Caco-2 (cell line): ENCODE data around the gene C3orf18. TPM values are rescaled to one million over a fixed set of nuclear protein-coding genes. Genes with fewer than 3 reads are reported as not detected.

ENCODE experiments used
- BruUV-seq: library from RNA; stranded (reverse); fragments of 400-500 nt; replicated peaks from 2 replicates; lab custom pipeline; 2021; lab: Mats Ljungman, UMichigan
- CTCF ChIA-PET: fragments of 300-600 bp; sonication (Branson Sonifier 250); formaldehyde crosslinking; loops from one replicate; lab custom pipeline; 2022; ENCODE audit warnings: antibody characterized with exemption; lab: Charles Lee
- POLR2A ChIA-PET: fragments of 300-600 bp; sonication (Branson Sonifier 250); formaldehyde crosslinking; loops from one replicate; lab custom pipeline; 2022; ENCODE audit warnings: antibody characterized with exemption; lab: Charles Lee
- DNase-seq, 2 experiments: peaks; one replicate each; pipeline versions ENCODE4 v3.0.0 to v3.0.0-alpha.2; 2020 to 2022
- H3K27me3 ChIP-seq: replicated peaks from 2 replicates; pipeline ENCODE4 v1.6.0; 2011; ENCODE audit warnings: low read length; ENCODE audit not compliant: control insufficient read depth, insufficient read depth
- H3K36me3 ChIP-seq: 2 replicates; pipeline ENCODE4 v1.5.1; 2011; ENCODE audit warnings: low read length; ENCODE audit not compliant: control insufficient read depth, insufficient read depth
- H3K4me1 ChIP-seq: fragments of 250-450 bp; sonication (Bioruptor Pico); 2 replicates; pipeline ENCODE4 v1.5.1; 2020; ENCODE audit warnings: mild to moderate bottlenecking
- H3K4me3 ChIP-seq: 2 replicates; pipeline ENCODE4 v1.5.1; 2011; ENCODE audit warnings: low read depth, mild to moderate bottlenecking, control low read depth, low read length
- H3K9me3 ChIP-seq: fragments of 250-450 bp; sonication (Bioruptor Pico); 2 replicates; pipeline ENCODE4 v1.5.1; 2020; ENCODE audit warnings: mild to moderate bottlenecking, moderate library complexity
- H3K27ac Mint-ChIP-seq: one replicate; pipeline ENCODE4 v1.8.0; 2022; ENCODE audit warnings: mixed read lengths; ENCODE audit not compliant: unreplicated experiment
- H3K27me3 Mint-ChIP-seq: one replicate; pipeline ENCODE4 v1.8.0; 2022; ENCODE audit warnings: mixed read lengths; ENCODE audit not compliant: insufficient read depth, unreplicated experiment
- H3K36me3 Mint-ChIP-seq: one replicate; pipeline ENCODE4 v1.8.0; 2022; ENCODE audit warnings: mild to moderate bottlenecking, mixed read lengths; ENCODE audit not compliant: insufficient read depth, unreplicated experiment
- H3K4me1 Mint-ChIP-seq: one replicate; pipeline ENCODE4 v1.8.0; 2022; ENCODE audit warnings: low read depth, mixed read lengths; ENCODE audit not compliant: unreplicated experiment
- H3K4me3 Mint-ChIP-seq: one replicate; pipeline ENCODE4 v1.8.0; 2022; ENCODE audit warnings: mild to moderate bottlenecking, moderate library complexity, mixed read lengths; ENCODE audit not compliant: unreplicated experiment
- H3K9me3 Mint-ChIP-seq: one replicate; pipeline ENCODE4 v1.8.0; 2022; ENCODE audit warnings: mixed read lengths; ENCODE audit not compliant: unreplicated experiment
- intact Hi-C: fragments of 100-400 bp; cut with micrococcal nuclease; formaldehyde crosslinking; loops from one replicate; pipeline ENCODE4 v1.10.0; 2022; ENCODE audit not compliant: unreplicated experiment
- total RNA-seq: library from RNA; stranded (reverse); gene quantifications from 2 replicates; pipeline ENCODE4 v1.2.3, GENCODE V29; 2022
- TF ChIP-seq, protein P1 (sequence below), 2 experiments: fragments of 200-600 bp in 1 of 2; IDR thresholded peaks; 1 replicate in 1 of 2; 2 replicates in 1 of 2; pipeline versions ENCODE4 v1.5.1 to v1.8.0; 2011 to 2022; ENCODE audit warnings: antibody characterized with exemption in 1 of 2, control low read depth in 1 of 2, inconsistent platforms in 1 of 2, low read depth in 1 of 2, low read length in 1 of 2, mild to moderate bottlenecking in 1 of 2, moderate library complexity in 1 of 2; ENCODE audit not compliant: insufficient read depth in 1 of 2, severe bottlenecking in 1 of 2, unreplicated experiment in 1 of 2

The C3orf18 gene
- total RNA-seq, 1 experiment from 2014 or later = 2.1 TPM

DNA sequence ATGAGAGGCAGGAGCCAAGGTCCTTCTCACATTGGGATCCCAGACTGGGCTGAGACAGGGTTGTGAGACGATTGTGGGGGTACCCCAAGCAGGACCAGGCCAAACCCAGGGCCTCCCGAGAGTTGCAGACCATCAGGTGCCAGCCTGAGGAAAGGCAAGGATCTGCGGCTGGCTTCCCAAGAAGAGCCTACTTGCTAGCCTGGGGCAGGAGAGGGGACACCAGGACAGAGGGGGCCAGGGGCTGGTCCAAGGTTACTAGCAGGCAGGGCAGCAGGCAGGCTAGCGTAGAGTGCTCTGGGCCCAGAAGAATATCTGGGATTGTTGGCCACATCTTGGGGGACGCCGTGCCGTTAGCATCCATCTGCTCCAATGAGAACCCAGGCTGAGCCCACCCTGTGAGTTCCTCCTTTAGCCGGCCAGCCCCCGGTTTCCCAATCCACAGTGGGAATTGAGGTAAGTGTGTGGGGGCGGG is 43.5 kb upstream of the C3orf18 start:
- BruUV-seq = TSS peak; percentile 48

DNA sequence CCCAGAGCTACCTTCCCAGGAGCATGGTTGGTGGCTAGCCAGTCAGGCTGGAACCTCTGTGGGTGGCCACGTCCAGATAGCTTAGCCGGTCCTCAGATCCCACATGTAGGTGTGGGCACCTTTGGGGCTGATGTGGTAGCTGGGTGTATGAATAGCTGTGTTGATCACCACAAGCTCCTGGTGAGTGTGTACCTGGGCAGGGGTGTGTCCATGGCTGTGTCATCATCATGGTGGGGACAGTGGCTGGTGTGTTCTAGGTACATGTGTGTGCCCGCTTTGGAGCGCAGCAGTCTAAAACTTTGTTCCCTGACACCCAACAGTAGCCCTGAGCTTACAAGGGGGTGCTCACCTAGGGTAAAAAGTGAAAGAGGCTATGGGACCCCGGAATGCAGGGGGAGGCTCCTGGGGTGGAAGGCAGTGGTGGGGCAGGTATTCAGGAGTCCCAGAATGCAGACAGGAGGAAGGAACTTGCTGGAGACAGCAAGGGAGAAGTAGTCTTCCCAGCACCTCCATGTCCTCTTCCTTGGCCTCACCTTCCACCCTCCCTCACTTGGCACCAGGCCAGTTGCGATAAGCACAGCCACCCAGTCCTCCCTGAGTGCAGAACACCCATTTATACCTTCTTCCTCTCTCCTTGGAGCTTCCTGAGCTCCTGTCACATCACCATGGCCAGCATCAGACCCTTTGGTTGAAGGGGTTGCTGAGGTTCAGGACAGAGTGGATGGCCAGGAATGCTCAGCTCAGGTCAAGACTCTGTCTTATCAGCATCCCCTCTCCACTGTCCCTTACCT is 42.8 kb upstream of the C3orf18 start:
- CTCF ChIA-PET = interaction anchor here (1.7 kb wide), 1 partner anchor 21 kb away, joined by 13 read pairs; no protein-coding TSS in a partner anchor
- POLR2A ChIA-PET = no interaction called here
- H3K9me3 ChIP-seq = no peaks in the 10 kb centered on the region
- Mint-ChIP-seq H3K36me3 (peaks cover 17% of the 10 kb centered on the region), H3K27me3 (peaks cover 4% of the 10 kb centered on the region), H3K4me3 (peak overlapping the region; percentile 83), H3K27ac (peak overlapping the region; percentile 81), H3K9me3 (no peaks in the 10 kb centered on the region), H3K4me1 (peaks cover 17% of the 10 kb centered on the region)
- H3K36me3 ChIP-seq = no peaks in the 10 kb centered on the region
- no peak for DNase-seq
- intact Hi-C loops = loop anchor here (5.0 kb wide), 1 partner anchor 258 kb away; the partner anchor contains the start of genes CYB561D2 and NPRL2
- no TSS peak for BruUV-seq
- TF ChIP-seq, protein P1, sequence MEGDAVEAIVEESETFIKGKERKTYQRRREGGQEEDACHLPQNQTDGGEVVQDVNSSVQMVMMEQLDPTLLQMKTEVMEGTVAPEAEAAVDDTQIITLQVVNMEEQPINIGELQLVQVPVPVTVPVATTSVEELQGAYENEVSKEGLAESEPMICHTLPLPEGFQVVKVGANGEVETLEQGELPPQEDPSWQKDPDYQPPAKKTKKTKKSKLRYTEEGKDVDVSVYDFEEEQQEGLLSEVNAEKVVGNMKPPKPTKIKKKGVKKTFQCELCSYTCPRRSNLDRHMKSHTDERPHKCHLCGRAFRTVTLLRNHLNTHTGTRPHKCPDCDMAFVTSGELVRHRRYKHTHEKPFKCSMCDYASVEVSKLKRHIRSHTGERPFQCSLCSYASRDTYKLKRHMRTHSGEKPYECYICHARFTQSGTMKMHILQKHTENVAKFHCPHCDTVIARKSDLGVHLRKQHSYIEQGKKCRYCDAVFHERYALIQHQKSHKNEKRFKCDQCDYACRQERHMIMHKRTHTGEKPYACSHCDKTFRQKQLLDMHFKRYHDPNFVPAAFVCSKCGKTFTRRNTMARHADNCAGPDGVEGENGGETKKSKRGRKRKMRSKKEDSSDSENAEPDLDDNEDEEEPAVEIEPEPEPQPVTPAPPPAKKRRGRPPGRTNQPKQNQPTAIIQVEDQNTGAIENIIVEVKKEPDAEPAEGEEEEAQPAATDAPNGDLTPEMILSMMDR (IDR thresholded peaks at IDR 0.05; ENCODE audit: insufficient read depth in 1 of 2, low read depth in 1 of 2, low read length in 1 of 2, severe bottlenecking in 1 of 2, unreplicated experiment in 1 of 2) = no peak
- H3K4me3 ChIP-seq = peak overlapping the region; percentile 74; the same call in 1 of the 2 replicates
- H3K4me1 ChIP-seq = peaks cover 11% of the 10 kb centered on the region
- no peaks in the 10 kb centered on the region for H3K27me3 ChIP-seq

More for the DNA sequence above, 43.5 kb upstream of the C3orf18 start:
- peak overlapping the region; percentile 81 for H3K27ac Mint-ChIP-seq
- H3K4me1 Mint-ChIP-seq = peaks cover 17% of the 10 kb centered on the region
- Histone ChIP-seq H3K4me3 (peak overlapping the region; percentile 74), H3K4me1 (peaks cover 11% of the 10 kb centered on the region), H3K27me3 (no peaks in the 10 kb centered on the region), H3K9me3 (no peaks in the 10 kb centered on the region), H3K36me3 (no peaks in the 10 kb centered on the region)
- H3K36me3 Mint-ChIP-seq = peaks cover 17% of the 10 kb centered on the region
- TF ChIP-seq, protein P1 (IDR thresholded peaks at IDR 0.05; ENCODE audit: insufficient read depth in 1 of 2, low read depth in 1 of 2, low read length in 1 of 2, severe bottlenecking in 1 of 2, unreplicated experiment in 1 of 2) = no peak
- DNase-seq = no peak
- H3K4me3 Mint-ChIP-seq = peak overlapping the region; percentile 83
- POLR2A ChIA-PET = interaction anchor here (1.3 to 1.6 kb wide), 2 partner anchors 9 to 42 kb away, joined by 14 to 21 read pairs; partner anchors contain the start of gene HEMK1
- CTCF ChIA-PET = interaction anchor here (0.6 to 2.1 kb wide), 6 partner anchors 9 to 258 kb away, joined by 3 to 27 read pairs (median 12); partner anchors contain the start of gene HEMK1
- no peaks in the 10 kb centered on the region for H3K9me3 Mint-ChIP-seq
- intact Hi-C loops = loop anchor here (5.0 kb wide), 1 partner anchor 259 kb away; the partner anchor contains the start of genes CYB561D2 and NPRL2
- peaks cover 4% of the 10 kb centered on the region for H3K27me3 Mint-ChIP-seq

GRCh38 chr3:50609763-50610085 is 42.2 kb upstream of the C3orf18 start:
- ChIA-PET POLR2A (no interaction called here), CTCF (no interaction called here)
- DNase-seq = no peak
- Histone ChIP-seq H3K36me3 (no peaks in the 10 kb centered on the region), H3K9me3 (no peaks in the 10 kb centered on the region), H3K27me3 (no peaks in the 10 kb centered on the region), H3K4me3 (no peak overlapping the region), H3K4me1 (peaks cover 11% of the 10 kb centered on the region)
- peaks cover 4% of the 10 kb centered on the region for H3K27me3 Mint-ChIP-seq
- intact Hi-C loops = loop anchor here (5.0 kb wide), 1 partner anchor 257 kb away; the partner anchor contains the start of genes CYB561D2 and NPRL2
- BruUV-seq = no TSS peak
- TF ChIP-seq, protein P1 (IDR thresholded peaks at IDR 0.05; ENCODE audit: insufficient read depth in 1 of 2, low read depth in 1 of 2, low read length in 1 of 2, severe bottlenecking in 1 of 2, unreplicated experiment in 1 of 2) = no peak
- no peak overlapping the region for H3K4me3 Mint-ChIP-seq
- no peaks in the 10 kb centered on the region for H3K9me3 Mint-ChIP-seq
- no peak overlapping the region for H3K27ac Mint-ChIP-seq
- H3K4me1 Mint-ChIP-seq = peaks cover 17% of the 10 kb centered on the region
- peaks cover 17% of the 10 kb centered on the region for H3K36me3 Mint-ChIP-seq
